Activated gamma-delta T cell (primary cell): ENCODE data around the gene TENM4.
"Not testable (repeated sequence)": the region's sequence is repeated elsewhere in the genome, so short reads cannot be mapped to it uniquely, and the experiment has no call there.

ENCODE experiments used
- DNase-seq: peaks from one replicate; lab custom pipeline; 2025; lab: John Stamatoyannopoulos, UW

Gene TENM4

GRCh38 chr11:79208126-79208525, 232.7 kb downstream of the TENM4 start:
- DNase-seq, result no peak

GRCh38 chr11:79206951-79207350, 233.9 kb downstream of the TENM4 start:
- DNase-seq, result no peak

- DNase-seq, result no peak
Observed at GRCh38 chr11:79205786-79206185, 235.0 kb downstream of the TENM4 start.

- no peak for DNase-seq
Observed at GRCh38 chr11:79201677-79202347, 239.0 kb downstream of the TENM4 start.

- DNase-seq, result no peak
Observed at GRCh38 chr11:79200398-79201070, 240.3 kb downstream of the TENM4 start.

GRCh38 chr11:79199729-79200354, 241.0 kb downstream of the TENM4 start:
- no peak for DNase-seq

GRCh38 chr11:79198898-79199250, 242.0 kb downstream of the TENM4 start:
- no peak for DNase-seq

- DNase-seq, result no peak
Observed at GRCh38 chr11:79198203-79198897, 242.5 kb downstream of the TENM4 start.

- no peak for DNase-seq
Observed at GRCh38 chr11:79196950-79197349, 243.9 kb downstream of the TENM4 start.

GRCh38 chr11:79195209-79195608, 245.6 kb downstream of the TENM4 start:
- no peak for DNase-seq

GRCh38 chr11:79193663-79194310, 247.0 kb downstream of the TENM4 start:
- no peak for DNase-seq

GRCh38 chr11:79192836-79193235, 248.0 kb downstream of the TENM4 start:
- DNase-seq, result no peak

GRCh38 chr11:79191716-79192115, 249.1 kb downstream of the TENM4 start:
- not testable (repeated sequence) for DNase-seq

GRCh38 chr11:79190553-79190952, 250.3 kb downstream of the TENM4 start:
- not testable (repeated sequence) for DNase-seq

- no peak for DNase-seq
Observed at GRCh38 chr11:79189601-79190000, 251.2 kb downstream of the TENM4 start.

- no peak for DNase-seq
Observed at GRCh38 chr11:79189055-79189454, 251.8 kb downstream of the TENM4 start.

GRCh38 chr11:79186669-79187068, 254.2 kb downstream of the TENM4 start:
- no peak for DNase-seq

GRCh38 chr11:79185351-79185750, 255.5 kb downstream of the TENM4 start:
- DNase-seq, result no peak

GRCh38 chr11:79184285-79184684, 256.5 kb downstream of the TENM4 start:
- no peak for DNase-seq

- no peak for DNase-seq
Observed at GRCh38 chr11:79182794-79183193, 258.0 kb downstream of the TENM4 start.

GRCh38 chr11:79179087-79179486, 261.7 kb downstream of the TENM4 start:
- DNase-seq, result no peak
